GM19351 (cell line): ENCODE measurements around the gene RAF1.
A peak's percentile ranks its signal among the peaks of the same experiment; 100 is the strongest.

Experiments used
- ATAC-seq: cut with Tn5 transposase; IDR thresholded peaks from one replicate; pipeline ENCODE4 v1.9.1; 2021; ENCODE audit warnings: mild to moderate bottlenecking, moderate library complexity; ENCODE audit not compliant: unreplicated experiment

RAF1 gene

DNA sequence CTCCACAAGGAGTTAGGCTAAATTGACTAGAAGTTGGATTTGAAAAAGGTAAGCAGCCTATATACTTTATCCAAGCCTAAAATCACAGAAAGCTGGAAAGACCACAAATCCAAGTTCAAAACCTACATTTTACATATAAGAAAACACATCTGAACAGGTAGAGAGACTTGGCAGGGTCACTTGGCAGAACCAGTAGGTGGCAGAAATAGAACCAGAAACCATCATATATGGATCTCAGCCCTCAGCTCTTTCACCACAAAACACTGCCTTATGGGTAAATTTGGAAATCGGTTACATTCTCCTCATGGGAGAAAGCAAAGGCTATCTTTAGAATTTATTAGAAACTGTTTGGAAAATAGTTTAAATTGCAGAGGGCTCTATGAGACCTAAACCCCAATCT lies 62.8 kb downstream of the RAF1 start:
- ATAC-seq = no peak

DNA sequence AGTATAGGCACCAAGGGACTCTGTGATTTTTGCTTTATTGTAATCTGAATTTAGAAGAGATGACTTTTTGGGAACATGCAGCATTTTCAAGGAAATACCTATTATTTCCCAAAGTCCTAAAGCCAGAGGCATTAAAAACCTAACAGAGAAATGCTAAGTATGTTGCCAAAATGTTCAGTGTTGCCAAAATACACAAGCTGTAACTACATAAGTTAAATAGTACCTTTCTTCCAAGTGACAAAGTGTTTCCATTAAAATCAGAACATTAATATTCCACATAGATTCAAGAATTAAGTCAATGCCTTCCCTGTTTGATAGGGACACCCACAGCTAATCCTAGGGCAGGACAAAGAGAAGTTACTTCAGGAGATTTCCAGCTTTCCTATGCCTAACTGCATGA lies 65.0 kb downstream of the RAF1 start:
- ATAC-seq = no peak

DNA sequence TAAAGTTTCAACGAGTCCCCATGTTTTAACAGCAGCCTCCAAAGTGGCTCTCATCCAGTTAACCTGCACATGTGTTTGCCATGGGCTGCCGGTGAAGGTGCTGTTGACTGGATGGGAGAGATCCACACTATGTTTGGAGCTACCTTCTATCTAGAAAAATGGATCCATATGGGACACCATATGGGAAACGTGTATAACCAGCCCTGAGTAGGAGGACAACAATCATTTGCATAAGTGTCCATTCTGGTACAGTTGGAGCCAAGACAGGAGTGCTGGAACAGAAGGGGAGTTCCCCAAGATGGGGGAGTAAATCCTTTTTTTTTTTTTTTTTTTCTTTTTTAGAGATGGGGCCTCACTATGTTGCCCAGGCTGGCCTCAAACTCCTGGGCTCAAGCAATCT lies 70.4 kb downstream of the RAF1 start:
- no peak for ATAC-seq

DNA sequence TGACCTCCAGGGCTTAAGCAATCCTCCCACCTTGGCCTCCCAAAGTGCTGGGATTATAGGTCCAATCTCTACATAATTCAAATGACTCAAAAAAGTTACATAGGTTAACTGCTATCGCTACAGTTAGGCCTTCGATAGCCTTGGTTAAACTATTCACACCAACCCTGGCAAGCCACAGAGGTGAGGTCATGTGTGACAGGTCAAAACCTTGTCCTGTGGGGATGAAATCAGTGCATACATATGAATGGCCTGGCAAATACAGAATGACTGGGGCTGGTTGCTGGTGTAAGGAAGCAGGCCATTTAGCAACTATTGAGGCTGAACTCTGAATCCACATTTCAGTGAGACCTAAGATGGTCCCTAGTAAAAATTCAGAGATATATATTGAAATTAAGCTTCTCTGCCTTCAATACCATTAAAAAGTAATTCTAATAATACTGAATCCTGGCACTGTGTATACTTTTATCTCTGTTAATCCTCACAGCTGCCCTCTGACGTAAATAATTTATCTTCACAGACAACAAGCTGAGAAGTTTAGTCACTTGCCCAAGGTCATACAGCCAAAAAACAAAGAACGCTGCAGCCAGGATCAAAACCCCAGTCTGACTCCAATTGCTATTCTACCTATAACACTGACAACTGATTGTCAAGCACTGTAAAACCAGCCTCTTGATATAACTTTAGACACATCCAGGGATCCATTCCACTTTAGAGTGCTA lies 71.8 kb downstream of the RAF1 start:
- no peak for ATAC-seq

DNA sequence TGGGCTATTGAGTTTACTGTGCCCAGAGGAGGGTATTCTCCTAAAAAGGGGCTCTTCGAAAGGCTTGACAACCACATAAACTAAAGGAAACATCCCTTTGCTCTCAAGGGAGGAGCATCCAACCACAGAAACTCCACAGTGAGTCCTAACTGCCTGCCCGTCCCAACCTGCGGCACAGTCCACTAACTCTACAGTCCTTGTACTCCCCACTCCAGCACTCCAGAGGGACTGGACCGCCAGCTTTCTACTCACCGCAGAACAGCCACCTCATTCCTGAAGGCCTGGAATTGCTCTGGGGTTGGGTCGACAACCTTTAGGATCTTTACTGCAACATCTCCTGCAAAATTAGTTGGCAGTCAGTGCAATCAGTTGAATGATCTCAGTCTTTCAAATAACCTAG lies 72.5 kb downstream of the RAF1 start:
- ATAC-seq = no peak

DNA sequence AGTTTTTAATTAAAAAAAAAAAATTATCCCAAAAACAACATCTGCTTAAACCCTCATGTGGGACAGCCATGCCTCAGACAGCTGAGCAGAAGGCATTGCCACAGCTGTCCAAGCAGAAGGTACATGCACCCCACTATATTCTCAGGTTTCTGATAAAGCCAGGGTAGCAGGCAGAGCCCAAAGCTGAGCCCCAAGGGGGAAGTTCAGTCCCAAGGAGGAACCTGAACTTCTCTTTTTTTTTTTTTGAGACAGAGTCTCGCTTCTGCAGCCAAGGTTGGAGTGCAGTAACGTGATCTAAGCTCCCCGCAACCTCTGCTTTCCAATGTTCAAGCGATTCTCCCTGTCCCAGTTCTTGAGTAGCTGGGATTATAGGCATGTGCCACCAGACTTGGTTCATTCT lies 73.8 kb downstream of the RAF1 start:
- no peak for ATAC-seq

DNA sequence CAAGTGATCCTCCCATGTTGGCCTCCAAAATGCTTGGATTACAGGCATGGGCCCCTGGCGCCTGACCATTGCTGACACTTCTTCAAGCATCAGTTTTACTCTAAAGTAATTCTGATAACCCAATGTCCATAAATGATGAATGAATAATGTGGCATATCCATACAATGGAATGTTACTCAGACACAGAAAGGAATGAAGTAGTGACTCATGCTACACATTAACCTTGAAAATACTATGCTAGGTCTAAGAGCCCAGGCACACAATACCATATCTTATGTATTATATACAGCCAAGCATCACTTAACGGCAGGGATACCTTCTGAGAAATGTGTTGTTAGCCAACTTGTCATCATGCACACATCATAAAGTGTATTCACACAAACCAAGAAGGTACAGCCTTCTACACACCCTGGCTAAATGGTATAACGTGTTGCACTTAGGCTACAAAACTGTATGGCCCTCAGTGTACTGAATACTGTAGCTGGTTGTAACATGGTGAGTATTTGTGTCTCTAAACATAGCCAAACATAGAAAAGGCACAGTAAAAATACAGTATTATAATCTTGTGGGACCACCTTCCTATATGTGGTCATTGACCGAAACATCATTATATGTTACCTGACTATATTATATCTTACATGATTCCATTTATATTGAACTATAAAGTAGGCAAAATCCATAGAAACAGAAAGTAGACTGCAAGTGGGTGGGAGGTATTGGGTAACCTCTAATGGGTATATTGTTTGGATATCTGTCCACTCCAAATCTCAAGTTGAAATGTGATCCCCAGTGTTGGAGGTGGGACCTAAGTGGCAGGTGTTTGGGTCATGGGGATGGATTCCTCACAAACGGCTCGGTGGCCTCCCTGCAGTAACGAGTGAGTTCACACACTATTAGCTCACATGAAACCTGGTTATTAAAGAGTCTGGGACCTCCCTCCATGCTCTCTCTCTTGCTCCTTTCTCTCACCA lies 75.6 kb downstream of the RAF1 start:
- ATAC-seq = no peak

DNA sequence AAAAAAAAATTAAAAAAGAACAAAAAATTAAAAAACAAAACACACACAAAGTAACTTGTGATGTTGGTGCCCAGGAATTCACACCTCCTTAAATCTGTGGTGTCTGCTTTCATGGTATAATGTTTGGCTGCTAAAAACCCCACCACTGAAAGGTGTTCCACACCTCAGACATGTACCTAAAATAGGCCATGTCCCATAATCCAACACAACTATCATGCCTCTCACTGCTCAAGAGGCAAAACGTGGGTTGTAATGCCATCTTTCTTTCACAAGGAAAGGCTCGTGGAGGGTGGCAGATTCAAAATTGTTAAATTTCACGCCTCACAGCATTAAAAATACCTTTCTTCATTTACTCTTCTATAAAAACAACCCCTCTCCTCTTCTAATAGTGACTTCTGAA lies 77.5 kb downstream of the RAF1 start:
- peak; percentile 11 for ATAC-seq

DNA sequence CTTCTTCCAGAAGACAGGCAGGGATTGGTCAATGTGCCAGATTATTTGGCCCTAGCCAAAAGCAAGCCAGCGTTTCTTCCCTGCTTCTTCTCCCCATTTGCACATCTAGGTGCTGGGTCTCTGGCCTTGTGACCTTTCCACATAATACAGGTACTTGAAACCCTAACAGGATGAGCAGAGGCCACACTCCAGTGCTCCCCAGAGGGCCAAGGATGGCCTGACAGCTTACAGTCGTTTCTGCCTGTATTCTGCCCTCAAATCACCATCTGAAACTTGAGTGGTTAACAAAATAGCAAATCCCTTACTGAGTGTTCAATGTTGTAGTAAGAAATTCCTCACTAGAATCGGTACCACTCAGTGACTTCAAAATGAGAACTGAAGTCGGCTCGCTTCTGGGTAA lies 77.9 kb downstream of the RAF1 start:
- peak; percentile 73 for ATAC-seq

DNA sequence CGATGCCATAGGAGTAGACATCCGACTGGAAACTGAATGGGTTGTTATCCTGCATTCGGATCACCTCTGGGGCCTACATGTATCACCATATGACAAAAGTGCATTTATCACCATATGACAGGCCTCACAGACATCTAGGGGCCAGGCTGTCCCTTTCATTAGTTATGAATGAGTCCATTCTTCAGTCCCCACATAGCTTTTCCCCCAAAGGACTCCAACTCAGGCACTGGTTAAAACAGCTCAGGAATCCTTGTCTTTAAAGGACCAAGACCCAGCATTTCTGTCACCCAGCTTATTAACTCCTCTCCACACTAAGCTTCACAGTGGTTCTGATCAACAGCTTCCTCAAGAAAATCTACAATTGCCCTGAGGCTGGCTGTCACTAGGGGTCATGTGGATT lies 78.7 kb downstream of the RAF1 start:
- no peak for ATAC-seq

DNA sequence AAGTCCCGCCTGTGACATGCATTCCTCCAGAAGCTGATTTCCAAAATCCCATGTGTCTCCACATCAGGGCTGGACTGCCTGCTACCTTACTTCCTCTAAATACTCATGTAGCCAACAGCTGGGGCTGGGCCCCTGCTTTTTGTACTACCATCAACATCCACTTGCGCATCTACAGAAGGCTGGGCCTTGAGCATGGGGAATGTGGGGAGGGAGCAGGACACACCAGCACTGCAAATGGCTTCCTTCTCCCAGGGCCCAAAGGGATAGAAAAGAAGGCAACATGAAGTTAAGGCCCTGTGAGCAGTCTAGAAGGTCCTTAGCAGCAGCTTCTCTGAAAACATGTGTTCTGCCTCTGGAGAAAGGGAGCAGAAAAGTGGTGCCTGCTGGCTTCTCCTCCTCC lies 79.8 kb downstream of the RAF1 start:
- no peak for ATAC-seq

DNA sequence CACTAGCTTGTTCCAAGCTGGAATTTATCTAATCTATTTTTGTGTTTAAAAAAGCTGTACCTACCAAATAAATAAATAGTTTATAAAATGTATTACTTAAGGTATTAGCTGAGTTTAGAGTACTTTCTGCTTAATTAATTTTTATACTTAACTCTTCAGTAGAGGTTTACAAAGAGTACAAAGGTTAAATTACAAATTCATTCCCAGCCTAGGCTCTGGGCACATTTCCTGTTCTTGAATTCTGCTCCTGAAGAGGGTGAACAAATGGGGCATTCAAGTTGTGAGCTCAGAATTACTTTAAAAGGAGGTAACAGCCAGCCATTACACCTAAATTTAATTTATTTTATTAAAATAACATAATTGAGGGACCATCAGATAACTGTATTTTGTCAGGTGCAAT lies 80.6 kb downstream of the RAF1 start:
- ATAC-seq = no peak

DNA sequence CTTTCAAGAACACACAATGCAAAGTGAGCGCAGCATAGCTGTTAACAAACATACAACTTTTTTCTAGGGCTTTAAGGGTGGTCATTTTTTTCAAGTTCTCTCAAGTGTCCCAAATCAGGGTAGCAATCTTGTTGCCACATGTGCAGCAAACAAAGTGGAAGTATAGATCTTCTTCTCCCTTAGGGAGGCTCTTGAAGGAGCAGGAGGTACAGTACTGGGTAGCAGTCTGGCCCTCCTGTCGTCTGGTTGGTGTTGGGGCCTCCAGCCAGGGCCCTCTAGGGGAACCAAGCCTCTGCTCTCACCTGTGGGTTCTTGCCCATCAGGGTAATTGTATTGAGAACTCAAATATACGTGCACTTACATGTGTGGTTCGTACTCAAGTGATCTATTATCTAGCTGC lies 81.2 kb downstream of the RAF1 start:
- ATAC-seq = no peak

DNA sequence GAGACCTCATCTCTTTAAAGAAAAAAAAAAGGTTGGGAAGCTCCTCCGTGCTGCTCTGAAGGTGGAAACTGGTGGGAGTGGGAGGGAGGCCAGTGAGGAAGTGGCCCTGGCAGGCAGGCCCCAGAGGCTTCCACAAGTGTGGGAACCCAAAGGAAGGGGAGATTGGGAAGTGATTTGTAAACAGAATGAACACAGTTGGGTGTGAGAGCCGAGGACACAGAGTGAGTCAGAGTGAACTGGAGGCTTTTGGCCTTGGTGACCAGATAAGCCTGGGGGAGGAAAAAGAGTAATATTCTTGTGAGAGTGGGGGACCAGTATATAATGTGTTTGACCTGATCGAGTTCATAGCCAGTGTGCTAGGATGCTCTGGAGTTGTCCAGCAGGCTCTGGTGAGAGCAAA lies 84.0 kb downstream of the RAF1 start:
- no peak for ATAC-seq

DNA sequence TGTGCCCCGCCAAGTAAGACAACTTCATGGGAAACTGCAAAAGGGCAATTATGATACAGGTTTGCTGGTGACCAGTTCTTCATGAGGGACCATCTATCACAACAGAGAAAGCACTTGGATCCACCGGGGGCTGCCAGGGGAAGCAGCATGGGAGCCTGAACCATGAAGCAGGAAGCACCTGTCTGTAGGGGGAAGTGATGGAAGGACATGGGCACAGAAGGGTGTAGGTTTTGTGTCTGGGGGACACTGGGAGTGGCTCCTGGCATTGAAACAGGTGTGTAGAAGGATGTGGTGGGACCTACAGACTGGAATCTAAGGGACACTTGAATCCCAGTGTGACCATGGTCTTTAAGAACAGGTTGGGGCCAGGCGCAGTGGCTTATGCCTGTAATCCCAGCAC lies 84.5 kb downstream of the RAF1 start:
- ATAC-seq = no peak

DNA sequence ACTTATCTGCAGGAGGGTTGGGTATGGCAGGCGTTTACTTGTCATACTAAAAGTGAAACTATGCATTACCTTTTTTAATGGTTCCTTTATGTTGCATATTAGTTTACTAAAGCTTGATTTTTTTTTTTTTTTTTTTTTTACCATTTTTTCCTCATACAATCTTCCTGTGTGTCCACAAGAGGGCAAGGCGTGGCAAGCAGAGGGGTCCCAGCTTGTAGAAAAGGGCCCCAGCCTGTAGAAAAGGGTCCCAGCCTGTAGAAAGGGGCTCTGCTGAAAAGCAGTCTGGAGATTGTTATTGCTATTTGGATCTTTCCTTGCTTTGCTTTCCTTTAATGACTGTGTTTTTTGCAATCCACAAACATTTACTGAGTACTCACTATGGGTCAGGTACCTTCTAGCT lies 85.2 kb downstream of the RAF1 start:
- no peak for ATAC-seq

DNA sequence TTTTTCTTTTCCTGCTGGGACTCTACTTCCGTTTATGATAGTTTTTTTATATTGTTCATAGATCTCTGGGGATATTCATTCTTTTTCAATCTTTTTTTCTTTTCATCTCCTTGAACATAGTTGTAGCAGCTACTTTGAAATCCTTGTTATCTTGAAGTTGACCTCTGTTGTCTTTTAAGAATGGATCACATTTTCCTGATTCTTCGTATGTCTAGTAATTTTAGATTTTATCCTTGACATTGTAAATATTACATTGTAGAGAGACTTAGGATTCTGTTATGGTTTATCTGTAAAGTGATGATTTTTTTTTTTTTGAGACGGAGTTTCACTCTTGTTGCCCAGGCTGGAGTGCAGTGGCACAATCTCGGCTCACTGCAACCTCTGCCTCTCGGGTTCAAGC lies 86.5 kb downstream of the RAF1 start:
- no peak for ATAC-seq

DNA sequence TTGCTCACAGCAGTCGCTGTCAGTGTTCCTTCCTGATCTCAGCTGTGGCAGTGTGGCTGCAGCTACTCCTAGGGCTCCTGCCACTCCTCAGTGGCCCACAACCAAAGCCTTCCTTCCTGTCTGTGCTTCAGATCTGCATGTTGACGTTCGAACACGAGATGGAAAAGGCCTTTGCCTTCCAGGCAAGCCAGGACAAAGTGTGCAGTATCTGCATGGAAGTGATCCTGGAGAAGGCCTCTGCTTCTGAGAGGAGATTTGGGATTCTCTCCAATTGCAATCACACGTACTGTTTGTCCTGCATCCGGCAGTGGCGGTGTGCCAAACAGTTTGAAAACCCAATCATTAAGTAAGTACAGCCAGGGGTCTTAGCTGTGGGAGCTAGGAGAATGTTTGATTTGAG lies 89.3 kb downstream of the RAF1 start:
- ATAC-seq = no peak

DNA sequence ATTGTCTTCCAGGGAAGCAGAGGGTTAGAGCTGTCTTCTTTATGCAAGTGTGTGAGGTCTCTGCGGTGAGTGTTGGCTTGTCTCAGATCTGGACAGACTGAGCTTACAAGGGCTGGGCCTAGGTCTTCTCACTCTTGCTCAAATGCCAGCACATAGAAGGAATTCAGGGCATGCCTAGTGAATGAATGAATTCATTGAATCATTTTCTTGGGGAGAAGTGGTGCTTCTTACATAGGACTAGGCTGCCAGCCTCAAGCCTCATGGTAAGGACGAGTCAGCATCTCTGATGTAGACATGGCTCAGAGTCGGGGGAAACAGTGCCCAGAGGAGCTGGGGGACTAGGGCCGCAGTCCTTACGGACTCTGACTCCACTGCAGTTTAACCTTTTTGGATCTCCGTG lies 89.8 kb downstream of the RAF1 start:
- ATAC-seq = no peak

DNA sequence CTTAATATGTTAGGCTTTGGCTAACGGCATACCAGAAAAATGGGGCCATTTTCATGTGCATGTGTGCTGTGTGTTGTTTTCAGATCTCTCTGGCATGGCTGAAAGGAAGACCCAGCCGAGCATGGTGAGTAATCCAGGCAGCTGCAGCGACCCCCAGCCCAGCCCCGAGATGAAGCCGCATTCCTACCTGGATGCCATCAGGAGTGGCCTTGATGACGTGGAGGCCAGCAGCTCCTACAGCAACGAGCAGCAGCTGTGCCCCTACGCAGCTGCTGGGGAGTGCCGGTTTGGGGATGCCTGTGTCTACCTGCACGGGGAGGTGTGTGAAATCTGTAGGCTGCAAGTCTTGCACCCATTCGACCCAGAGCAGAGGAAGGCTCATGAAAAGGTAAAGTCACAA lies 91.9 kb downstream of the RAF1 start:
- ATAC-seq = no peak

DNA sequence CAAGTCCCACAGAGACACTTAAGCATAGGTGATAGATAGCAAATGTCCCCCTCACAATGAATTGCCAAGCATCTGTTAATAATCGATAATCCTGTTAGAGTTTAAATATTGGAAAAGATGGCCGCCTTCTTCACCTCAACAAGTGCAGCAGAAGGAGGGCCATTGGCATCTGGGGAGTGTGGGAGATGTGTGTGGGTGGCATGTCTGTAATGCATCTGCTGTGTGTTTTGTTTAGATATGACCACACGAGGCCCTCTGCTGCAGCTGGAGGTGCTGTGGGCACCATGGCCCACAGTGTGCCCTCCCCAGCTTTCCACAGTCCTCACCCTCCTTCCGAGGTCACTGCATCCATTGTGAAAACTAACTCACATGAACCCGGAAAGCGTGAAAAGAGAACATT lies 94.1 kb downstream of the RAF1 start:
- ATAC-seq = no peak

DNA sequence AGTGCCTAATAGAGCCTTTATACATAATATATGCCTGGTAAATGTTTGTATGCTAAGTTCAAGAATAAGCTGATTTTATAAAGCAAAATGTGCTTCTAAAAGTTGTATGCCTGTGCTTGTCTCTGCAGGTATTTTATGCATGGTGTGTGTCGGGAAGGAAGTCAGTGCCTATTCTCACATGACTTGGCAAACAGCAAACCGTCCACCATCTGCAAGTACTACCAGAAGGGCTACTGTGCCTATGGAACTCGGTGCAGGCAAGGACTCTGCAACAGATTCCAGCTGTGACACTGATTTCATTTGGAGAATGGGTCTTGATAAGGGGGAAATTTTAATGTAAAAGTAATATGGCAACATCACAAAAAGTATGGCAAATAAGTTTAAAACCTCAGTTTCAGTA lies 95.2 kb downstream of the RAF1 start:
- no peak for ATAC-seq
